ENCODE measurements around the gene BRDT. TPM values are rescaled to one million over a fixed set of nuclear protein-coding genes. Genes with fewer than 3 reads are reported as not detected.

The BRDT gene
- total RNA-seq, 2 donors from 2014 or later: not detected

DNA sequence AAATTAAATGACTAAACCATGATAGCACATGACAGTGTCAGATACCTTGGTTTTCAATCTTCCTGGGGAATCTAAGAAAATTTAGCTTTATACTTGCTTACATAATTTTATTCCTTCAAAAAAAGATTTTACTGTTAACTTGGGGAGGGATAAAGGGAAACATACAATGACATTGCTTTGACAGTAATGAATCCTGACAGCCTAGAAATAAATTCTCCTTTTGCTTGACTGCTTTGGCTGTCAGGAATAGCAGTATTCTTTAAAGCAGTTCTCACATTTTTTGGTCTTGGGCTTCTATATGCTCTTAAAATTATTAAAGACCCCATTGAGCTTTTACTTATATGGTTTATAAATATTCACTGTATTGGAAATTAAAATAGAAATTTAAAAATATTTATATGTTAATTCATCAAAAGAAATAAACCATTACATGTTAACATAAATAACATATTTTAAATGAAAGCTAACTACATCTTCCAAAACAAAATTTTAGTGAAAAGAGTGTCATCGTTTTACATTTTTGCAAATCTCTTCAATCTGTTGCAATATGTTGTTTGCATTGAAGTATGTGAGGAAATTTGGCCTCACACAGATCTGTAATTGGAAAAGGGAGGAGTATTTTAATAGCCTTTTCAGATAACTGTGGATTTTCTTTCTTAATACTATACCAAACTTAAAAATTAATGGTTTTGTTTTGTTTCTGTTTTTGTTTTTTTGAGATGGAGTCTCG lies 96.7 kb downstream of the BRDT start:
- H3K4me3 ChIP-seq: no peak overlapping the region
- TF ChIP-seq, protein P1, sequence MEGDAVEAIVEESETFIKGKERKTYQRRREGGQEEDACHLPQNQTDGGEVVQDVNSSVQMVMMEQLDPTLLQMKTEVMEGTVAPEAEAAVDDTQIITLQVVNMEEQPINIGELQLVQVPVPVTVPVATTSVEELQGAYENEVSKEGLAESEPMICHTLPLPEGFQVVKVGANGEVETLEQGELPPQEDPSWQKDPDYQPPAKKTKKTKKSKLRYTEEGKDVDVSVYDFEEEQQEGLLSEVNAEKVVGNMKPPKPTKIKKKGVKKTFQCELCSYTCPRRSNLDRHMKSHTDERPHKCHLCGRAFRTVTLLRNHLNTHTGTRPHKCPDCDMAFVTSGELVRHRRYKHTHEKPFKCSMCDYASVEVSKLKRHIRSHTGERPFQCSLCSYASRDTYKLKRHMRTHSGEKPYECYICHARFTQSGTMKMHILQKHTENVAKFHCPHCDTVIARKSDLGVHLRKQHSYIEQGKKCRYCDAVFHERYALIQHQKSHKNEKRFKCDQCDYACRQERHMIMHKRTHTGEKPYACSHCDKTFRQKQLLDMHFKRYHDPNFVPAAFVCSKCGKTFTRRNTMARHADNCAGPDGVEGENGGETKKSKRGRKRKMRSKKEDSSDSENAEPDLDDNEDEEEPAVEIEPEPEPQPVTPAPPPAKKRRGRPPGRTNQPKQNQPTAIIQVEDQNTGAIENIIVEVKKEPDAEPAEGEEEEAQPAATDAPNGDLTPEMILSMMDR (IDR thresholded peaks at IDR 0.05): no peak
- no peak overlapping the region for H3K27ac ChIP-seq
- H3K9me3 ChIP-seq: no peaks in the 10 kb centered on the region
- no peak for DNase-seq (ENCODE audit: low spot score)
- H3K27me3 ChIP-seq: no peaks in the 10 kb centered on the region
- H3K36me3 ChIP-seq: no peaks in the 10 kb centered on the region
- no peaks in the 10 kb centered on the region for H3K4me1 ChIP-seq

DNA sequence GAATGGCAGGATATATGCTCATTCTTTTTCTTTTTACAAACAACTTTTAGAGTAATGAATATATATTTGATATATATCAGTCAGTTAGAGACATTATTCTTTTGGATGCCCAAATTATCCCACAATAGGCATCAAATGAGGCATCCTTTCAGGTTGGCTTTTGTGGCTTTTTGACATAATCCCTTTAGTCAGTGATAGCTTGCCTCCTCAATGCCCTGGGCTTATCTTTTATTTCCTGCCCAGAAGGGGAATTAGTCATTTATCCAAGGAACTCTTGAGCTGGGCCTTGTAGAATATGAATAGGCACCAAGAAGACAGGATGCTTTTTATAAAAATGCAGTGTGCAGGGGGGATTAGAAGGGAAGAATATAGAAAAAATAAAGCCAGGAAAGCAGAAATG lies 102.7 kb downstream of the BRDT start:
- no peak for DNase-seq (ENCODE audit: low spot score)
- Histone ChIP-seq H3K27me3 (no peaks in the 10 kb centered on the region), H3K36me3 (no peaks in the 10 kb centered on the region), H3K9me3 (no peaks in the 10 kb centered on the region), H3K27ac (no peak overlapping the region), H3K4me3 (no peak overlapping the region), H3K4me1 (no peaks in the 10 kb centered on the region)
- TF ChIP-seq, protein P1 (IDR thresholded peaks at IDR 0.05): no peak

Other genes with a start within 250 kb of the BRDT start
- gene TGFBR3, start 63.2 kb upstream of the BRDT start, total RNA-seq: 10 to 100 TPM; 40.5 to 64.8 TPM
- gene EPHX4, start 80.6 kb downstream of the BRDT start, total RNA-seq: not detected
- not detected for gene SETSIP, start 126.0 kb downstream of the BRDT start, total RNA-seq
- 1 to 10 TPM; 4.2 to 6.5 TPM for gene BTBD8, start 130.9 kb downstream of the BRDT start, total RNA-seq

Measured in right atrium auricular region (tissue), 2 donors.